Measurements from ENCODE around the gene SPAG16.

GRCh38 chr2:214185546-214185945 lies 901.3 kb downstream of the SPAG16 start:
- TF ChIP-seq, protein P1, sequence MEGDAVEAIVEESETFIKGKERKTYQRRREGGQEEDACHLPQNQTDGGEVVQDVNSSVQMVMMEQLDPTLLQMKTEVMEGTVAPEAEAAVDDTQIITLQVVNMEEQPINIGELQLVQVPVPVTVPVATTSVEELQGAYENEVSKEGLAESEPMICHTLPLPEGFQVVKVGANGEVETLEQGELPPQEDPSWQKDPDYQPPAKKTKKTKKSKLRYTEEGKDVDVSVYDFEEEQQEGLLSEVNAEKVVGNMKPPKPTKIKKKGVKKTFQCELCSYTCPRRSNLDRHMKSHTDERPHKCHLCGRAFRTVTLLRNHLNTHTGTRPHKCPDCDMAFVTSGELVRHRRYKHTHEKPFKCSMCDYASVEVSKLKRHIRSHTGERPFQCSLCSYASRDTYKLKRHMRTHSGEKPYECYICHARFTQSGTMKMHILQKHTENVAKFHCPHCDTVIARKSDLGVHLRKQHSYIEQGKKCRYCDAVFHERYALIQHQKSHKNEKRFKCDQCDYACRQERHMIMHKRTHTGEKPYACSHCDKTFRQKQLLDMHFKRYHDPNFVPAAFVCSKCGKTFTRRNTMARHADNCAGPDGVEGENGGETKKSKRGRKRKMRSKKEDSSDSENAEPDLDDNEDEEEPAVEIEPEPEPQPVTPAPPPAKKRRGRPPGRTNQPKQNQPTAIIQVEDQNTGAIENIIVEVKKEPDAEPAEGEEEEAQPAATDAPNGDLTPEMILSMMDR (IDR thresholded peaks at IDR 0.05) = no peak
- TF ChIP-seq SIN3A (IDR thresholded peaks at IDR 0.05; ENCODE audit: borderline replicate concordance, insufficient read depth, low read depth, low read length) = no peak

Data from Panc1 (cell line).